Measurements from ENCODE around the gene LRRC74A.
A peak's percentile ranks its signal among the peaks of the same experiment; 100 is the strongest.
"Not testable (repeated sequence)": the region's sequence is repeated elsewhere in the genome, so short reads cannot be mapped to it uniquely, and the experiment has no call there.

The LRRC74A gene

GRCh38 chr14:76898006-76898405 is 71.8 kb downstream of the LRRC74A start:
- not testable (repeated sequence) for DNase-seq

- DNase-seq = no peak
Measured at GRCh38 chr14:76900682-76901081, 74.5 kb downstream of the LRRC74A start.

- DNase-seq = no peak
Measured at GRCh38 chr14:76901171-76902055, 75.2 kb downstream of the LRRC74A start.

- no peak for DNase-seq
Measured at GRCh38 chr14:76902591-76902990, 76.4 kb downstream of the LRRC74A start.

GRCh38 chr14:76904100-76904739 is 78.0 kb downstream of the LRRC74A start:
- no peak for DNase-seq

GRCh38 chr14:76904740-76905569 is 78.7 kb downstream of the LRRC74A start:
- peak; percentile 85 for DNase-seq

- DNase-seq = peak; percentile 81
Measured at GRCh38 chr14:76908834-76909233, 82.6 kb downstream of the LRRC74A start.

- DNase-seq = no peak
Measured at GRCh38 chr14:76909266-76909665, 83.1 kb downstream of the LRRC74A start.

GRCh38 chr14:76910371-76910890 is 84.2 kb downstream of the LRRC74A start:
- no peak for DNase-seq

- DNase-seq = no peak
Measured at GRCh38 chr14:76911473-76911872, 85.3 kb downstream of the LRRC74A start.

- not testable (repeated sequence) for DNase-seq
Measured at GRCh38 chr14:76914533-76915081, 88.4 kb downstream of the LRRC74A start.

- DNase-seq = no peak
Measured at GRCh38 chr14:76916040-76916715, 90.0 kb downstream of the LRRC74A start.

GRCh38 chr14:76917158-76917596 is 91.0 kb downstream of the LRRC74A start:
- DNase-seq = no peak

GRCh38 chr14:76917745-76918255 is 91.6 kb downstream of the LRRC74A start:
- no peak for DNase-seq

GRCh38 chr14:76918256-76918781 is 92.1 kb downstream of the LRRC74A start:
- DNase-seq = peak; percentile 48

GRCh38 chr14:76918782-76919394 is 92.7 kb downstream of the LRRC74A start:
- DNase-seq = peak; percentile 29
